T-helper 17 cell (primary cell): ENCODE measurements around the gene ANKUB1. TPM values are rescaled to one million over a fixed set of nuclear protein-coding genes. Genes with fewer than 3 reads are reported as not detected.

Experiments
- ATAC-seq: fragments of 150-1000 bp; cut with Tn5 transposase; 2 replicates; pipeline ENCODE4 v1.10.0; 2021; ENCODE audit warnings: mild to moderate bottlenecking, moderate library complexity
- DNase-seq, 3 donors: peaks; one replicate each; pipeline versions ENCODE4 v3.0.0 to v3.0.0-alpha.2; 2020 to 2021
- H3K9me3 ChIP-seq: one replicate; pipeline ENCODE4 v1.7.0; 2013; ENCODE audit warnings: low read length, mild to moderate bottlenecking; ENCODE audit not compliant: control insufficient read depth, poor library complexity, severe bottlenecking
- H3K27ac Mint-ChIP-seq: one replicate; pipeline ENCODE4 v1.8.0; 2022; ENCODE audit warnings: mild to moderate bottlenecking, moderate library complexity, mixed read lengths
- H3K27me3 Mint-ChIP-seq: one replicate; pipeline ENCODE4 v1.8.0; 2022; ENCODE audit warnings: mixed read lengths
- H3K36me3 Mint-ChIP-seq: one replicate; pipeline ENCODE4 v1.8.0; 2022; ENCODE audit warnings: low read depth, mixed read lengths
- H3K4me1 Mint-ChIP-seq: one replicate; pipeline ENCODE4 v1.8.0; 2022; ENCODE audit warnings: mild to moderate bottlenecking, mixed read lengths
- H3K4me3 Mint-ChIP-seq: one replicate; pipeline ENCODE4 v1.8.0; 2022; ENCODE audit warnings: mild to moderate bottlenecking, moderate library complexity, mixed read lengths
- total RNA-seq, 4 donors: library from RNA in 2 of 4; stranded (reverse) in 2 of 4; gene quantifications; one replicate each; pipeline ENCODE4 v1.2.3 and lab custom pipeline; 2022 to 2026

The ANKUB1 gene
- total RNA-seq, 2 donors from 2014 or later: not detected

- Mint-ChIP-seq H3K27ac (no peak overlapping the region), H3K4me3 (no peak overlapping the region), H3K36me3 (no peaks in the 10 kb centered on the region), H3K4me1 (no peaks in the 10 kb centered on the region), H3K27me3 (peaks cover 11% of the 10 kb centered on the region)
- ATAC-seq (no peak), DNase-seq (no peak)
- H3K9me3 ChIP-seq: no peaks in the 10 kb centered on the region
These were observed 8.3 kb upstream of the ANKUB1 start for GRCh38 chr3:149800693-149801092.

GRCh38 chr3:149796026-149796425 is 3.7 kb upstream of the ANKUB1 start:
- no peak for ATAC-seq
- Mint-ChIP-seq H3K27me3 (peaks cover 28% of the 10 kb centered on the region), H3K4me3 (no peak overlapping the region), H3K27ac (no peak overlapping the region), H3K36me3 (no peaks in the 10 kb centered on the region), H3K4me1 (no peaks in the 10 kb centered on the region)
- no peaks in the 10 kb centered on the region for H3K9me3 ChIP-seq
- no peak for DNase-seq

- no peak for DNase-seq
- peaks cover 40% of the 10 kb centered on the region for H3K27me3 Mint-ChIP-seq
These were observed 1.7 kb downstream of the ANKUB1 start for GRCh38 chr3:149790698-149791097.

GRCh38 chr3:149790268-149790667 is 2.1 kb downstream of the ANKUB1 start:
- no peak overlapping the region for H3K4me3 Mint-ChIP-seq
- no peaks in the 10 kb centered on the region for H3K36me3 Mint-ChIP-seq
- ATAC-seq: no peak
- no peak for DNase-seq
- H3K27me3 Mint-ChIP-seq: peaks cover 40% of the 10 kb centered on the region
- H3K27ac Mint-ChIP-seq: no peak overlapping the region
- H3K9me3 ChIP-seq: no peaks in the 10 kb centered on the region
- H3K4me1 Mint-ChIP-seq: no peaks in the 10 kb centered on the region

More at GRCh38 chr3:149790698-149791097, 1.7 kb downstream of the ANKUB1 start:
- no peaks in the 10 kb centered on the region for H3K36me3 Mint-ChIP-seq
- H3K27ac Mint-ChIP-seq: no peak overlapping the region
- no peak overlapping the region for H3K4me3 Mint-ChIP-seq
- no peak for ATAC-seq
- H3K9me3 ChIP-seq: no peaks in the 10 kb centered on the region
- no peaks in the 10 kb centered on the region for H3K4me1 Mint-ChIP-seq

- Mint-ChIP-seq H3K36me3 (no peaks in the 10 kb centered on the region), H3K27ac (no peak overlapping the region), H3K4me1 (peaks cover 2% of the 10 kb centered on the region), H3K4me3 (no peak overlapping the region), H3K27me3 (peaks cover 21% of the 10 kb centered on the region)
- H3K9me3 ChIP-seq: no peaks in the 10 kb centered on the region
- DNase-seq (no peak), ATAC-seq (no peak)
These were observed 8.2 kb downstream of the ANKUB1 start for GRCh38 chr3:149784064-149784704.

GRCh38 chr3:149783576-149783975 is 8.8 kb downstream of the ANKUB1 start:
- Mint-ChIP-seq H3K27me3 (peaks cover 21% of the 10 kb centered on the region), H3K36me3 (no peaks in the 10 kb centered on the region), H3K27ac (no peak overlapping the region), H3K4me3 (no peak overlapping the region), H3K4me1 (peaks cover 2% of the 10 kb centered on the region)
- DNase-seq: no peak
- no peaks in the 10 kb centered on the region for H3K9me3 ChIP-seq
- no peak for ATAC-seq

- Mint-ChIP-seq H3K4me1 (peaks cover 2% of the 10 kb centered on the region), H3K27ac (no peak overlapping the region)
These were observed 10.6 kb downstream of the ANKUB1 start for GRCh38 chr3:149781741-149782140.

GRCh38 chr3:149781211-149781610 is 11.1 kb downstream of the ANKUB1 start:
- Mint-ChIP-seq H3K4me3 (no peak overlapping the region), H3K27me3 (peaks cover 22% of the 10 kb centered on the region), H3K36me3 (peaks cover 5% of the 10 kb centered on the region), H3K4me1 (peaks cover 2% of the 10 kb centered on the region), H3K27ac (no peak overlapping the region)
- DNase-seq: no peak
- no peaks in the 10 kb centered on the region for H3K9me3 ChIP-seq
- no peak for ATAC-seq

More at GRCh38 chr3:149781741-149782140, 10.6 kb downstream of the ANKUB1 start:
- peaks cover 5% of the 10 kb centered on the region for H3K36me3 Mint-ChIP-seq
- no peaks in the 10 kb centered on the region for H3K9me3 ChIP-seq
- ATAC-seq (no peak), DNase-seq (no peak)
- H3K27me3 Mint-ChIP-seq: peaks cover 23% of the 10 kb centered on the region
- H3K4me3 Mint-ChIP-seq: no peak overlapping the region

GRCh38 chr3:149777414-149778214 is 14.7 kb downstream of the ANKUB1 start:
- no peak for ATAC-seq
- H3K4me1 Mint-ChIP-seq: peaks cover 2% of the 10 kb centered on the region
- H3K4me3 Mint-ChIP-seq: no peak overlapping the region
- H3K9me3 ChIP-seq: no peaks in the 10 kb centered on the region
- H3K36me3 Mint-ChIP-seq: peaks cover 7% of the 10 kb centered on the region
- DNase-seq: no peak
- H3K27me3 Mint-ChIP-seq: peaks cover 25% of the 10 kb centered on the region
- H3K27ac Mint-ChIP-seq: no peak overlapping the region

- no peaks in the 10 kb centered on the region for H3K9me3 ChIP-seq
- no peak for DNase-seq
- Mint-ChIP-seq H3K4me1 (peaks cover 2% of the 10 kb centered on the region), H3K36me3 (peaks cover 11% of the 10 kb centered on the region), H3K4me3 (no peak overlapping the region), H3K27ac (no peak overlapping the region), H3K27me3 (peaks cover 35% of the 10 kb centered on the region)
- no peak for ATAC-seq
These were observed 16.2 kb downstream of the ANKUB1 start for GRCh38 chr3:149776170-149776569.

GRCh38 chr3:149772861-149773260 is 19.5 kb downstream of the ANKUB1 start:
- no peak for DNase-seq
- H3K9me3 ChIP-seq: no peaks in the 10 kb centered on the region
- no peak overlapping the region for H3K4me3 Mint-ChIP-seq
- peaks cover 11% of the 10 kb centered on the region for H3K36me3 Mint-ChIP-seq
- H3K4me1 Mint-ChIP-seq: no peaks in the 10 kb centered on the region
- peaks cover 44% of the 10 kb centered on the region for H3K27me3 Mint-ChIP-seq
- H3K27ac Mint-ChIP-seq: peak overlapping the region; percentile 60
- no peak for ATAC-seq

- no peaks in the 10 kb centered on the region for H3K9me3 ChIP-seq
- peak in 1 of 3 donors; percentile 10 for DNase-seq
- H3K27me3 Mint-ChIP-seq: peaks cover 42% of the 10 kb centered on the region
- ATAC-seq: no peak
- H3K36me3 Mint-ChIP-seq: peaks cover 6% of the 10 kb centered on the region
- H3K4me1 Mint-ChIP-seq: no peaks in the 10 kb centered on the region
- H3K4me3 Mint-ChIP-seq: no peak overlapping the region
- peak overlapping the region; percentile 60 for H3K27ac Mint-ChIP-seq
These were observed 20.6 kb downstream of the ANKUB1 start for GRCh38 chr3:149771652-149772271.

GRCh38 chr3:149770246-149770645 is 22.1 kb downstream of the ANKUB1 start:
- Mint-ChIP-seq H3K36me3 (peaks cover 6% of the 10 kb centered on the region), H3K4me3 (no peak overlapping the region), H3K4me1 (no peaks in the 10 kb centered on the region), H3K27ac (no peak overlapping the region), H3K27me3 (peaks cover 47% of the 10 kb centered on the region)
- ATAC-seq (no peak), DNase-seq (no peak)
- H3K9me3 ChIP-seq: no peaks in the 10 kb centered on the region
